ENCODE results near the gene PEAK1. TPM values are rescaled to one million over a fixed set of nuclear protein-coding genes. Genes with fewer than 3 reads are reported as not detected.

Gene PEAK1
- total and polyA plus RNA-seq, 4 donors, result 8.6 to 147 (median 40.2) TPM

DNA sequence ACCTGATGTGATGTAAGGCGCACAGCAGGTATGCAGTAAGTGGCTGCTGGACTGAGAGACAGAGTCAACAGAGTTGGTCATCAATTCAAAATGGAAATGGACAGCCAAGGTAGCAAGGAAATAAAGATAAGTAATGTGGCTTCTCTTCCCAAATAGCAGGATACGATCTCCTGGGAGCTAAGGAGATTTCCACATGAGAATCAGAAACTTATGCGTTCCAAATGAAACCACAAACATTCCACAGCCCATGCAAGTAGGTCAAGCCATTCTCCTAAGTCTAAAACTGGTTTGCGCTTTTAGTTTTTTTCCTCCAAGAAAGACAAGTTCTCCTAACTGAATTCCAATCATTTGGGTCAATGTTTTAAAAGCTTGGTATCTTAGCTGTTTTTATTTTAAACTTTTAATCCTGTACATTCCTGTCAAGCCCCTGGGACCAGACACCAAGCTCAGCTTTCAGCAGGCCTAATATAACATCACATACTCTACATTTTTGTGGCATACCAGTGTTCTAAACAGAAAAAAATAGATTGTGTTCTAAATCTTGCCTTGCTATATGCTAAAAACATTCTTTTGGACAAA lies 275.3 kb downstream of the PEAK1 start:
- peaks cover 0 to 6% (median 2%) of the 10 kb centered on the region in 4 donors for H3K9me3 ChIP-seq (ENCODE audit: control insufficient read depth in 4 of 4, insufficient read depth in 3 of 4, low read length in 3 of 4)
- DNase-seq, result peak in 2 of 3 donors; percentile 26 to 50
- ATAC-seq (ENCODE audit: insufficient read depth, low FRiP score), result no peak
- H3K36me3 ChIP-seq (ENCODE audit: control insufficient read depth in 4 of 4, insufficient read depth in 4 of 4, low read length in 4 of 4), result peaks cover 0 to 18% (median 8%) of the 10 kb centered on the region in 4 donors
- no peak overlapping the region for H3K9ac ChIP-seq (ENCODE audit: insufficient read depth in 1 of 2, low read length in 2 of 2)
- 69 to 89% methylated on average over 4 of the region's 4 CpGs for WGBS, 2 donors
- no peak overlapping the region for H3K4me3 ChIP-seq
- TF ChIP-seq, protein P1, sequence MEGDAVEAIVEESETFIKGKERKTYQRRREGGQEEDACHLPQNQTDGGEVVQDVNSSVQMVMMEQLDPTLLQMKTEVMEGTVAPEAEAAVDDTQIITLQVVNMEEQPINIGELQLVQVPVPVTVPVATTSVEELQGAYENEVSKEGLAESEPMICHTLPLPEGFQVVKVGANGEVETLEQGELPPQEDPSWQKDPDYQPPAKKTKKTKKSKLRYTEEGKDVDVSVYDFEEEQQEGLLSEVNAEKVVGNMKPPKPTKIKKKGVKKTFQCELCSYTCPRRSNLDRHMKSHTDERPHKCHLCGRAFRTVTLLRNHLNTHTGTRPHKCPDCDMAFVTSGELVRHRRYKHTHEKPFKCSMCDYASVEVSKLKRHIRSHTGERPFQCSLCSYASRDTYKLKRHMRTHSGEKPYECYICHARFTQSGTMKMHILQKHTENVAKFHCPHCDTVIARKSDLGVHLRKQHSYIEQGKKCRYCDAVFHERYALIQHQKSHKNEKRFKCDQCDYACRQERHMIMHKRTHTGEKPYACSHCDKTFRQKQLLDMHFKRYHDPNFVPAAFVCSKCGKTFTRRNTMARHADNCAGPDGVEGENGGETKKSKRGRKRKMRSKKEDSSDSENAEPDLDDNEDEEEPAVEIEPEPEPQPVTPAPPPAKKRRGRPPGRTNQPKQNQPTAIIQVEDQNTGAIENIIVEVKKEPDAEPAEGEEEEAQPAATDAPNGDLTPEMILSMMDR (IDR thresholded peaks at IDR 0.05; ENCODE audit: control extremely low read depth, extremely low read depth), result no peak
- peaks cover 0 to 10% (median 0%) of the 10 kb centered on the region in 5 donors for H3K4me1 ChIP-seq (ENCODE audit: control insufficient read depth in 5 of 5, insufficient read depth in 5 of 5, low read length in 5 of 5)
- H3K27ac ChIP-seq (ENCODE audit: low read depth in 1 of 2, low read length in 1 of 2), result peak overlapping the region in 1 of 2 donors; percentile 82
- H3K27me3 ChIP-seq (ENCODE audit: control insufficient read depth in 3 of 3, insufficient read depth in 3 of 3, low read length in 2 of 3), result no peaks in the 10 kb centered on the region

DNA sequence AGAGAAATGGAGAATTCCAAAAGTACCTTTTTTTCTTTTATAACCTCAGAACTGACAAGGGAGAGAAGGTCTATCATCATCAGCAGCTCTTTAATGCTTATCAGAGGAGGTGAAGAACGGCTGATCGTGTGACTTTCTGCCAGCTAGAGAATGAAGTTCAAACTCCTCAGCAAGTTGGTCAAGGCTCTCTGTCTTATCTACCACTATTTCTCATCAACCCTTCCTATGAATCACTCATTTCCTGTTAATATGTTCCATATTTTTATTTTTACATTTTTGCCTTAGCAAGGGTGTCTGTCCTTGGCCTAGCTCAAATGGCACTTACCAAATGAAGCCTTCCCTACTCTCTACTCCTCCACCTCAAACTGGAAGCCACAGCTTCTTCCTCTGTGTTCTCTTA lies 275.9 kb downstream of the PEAK1 start:
- TF ChIP-seq, protein P1 (IDR thresholded peaks at IDR 0.05; ENCODE audit: control extremely low read depth, extremely low read depth), result no peak
- no peak for ATAC-seq (ENCODE audit: insufficient read depth, low FRiP score)
- no peak overlapping the region for H3K4me3 ChIP-seq
- peaks cover 0 to 10% (median 0%) of the 10 kb centered on the region in 5 donors for H3K4me1 ChIP-seq (ENCODE audit: control insufficient read depth in 5 of 5, insufficient read depth in 5 of 5, low read length in 5 of 5)
- H3K27ac ChIP-seq (ENCODE audit: low read depth in 1 of 2, low read length in 1 of 2), result peak overlapping the region; percentile 53 to 82
- no peak overlapping the region for H3K9ac ChIP-seq (ENCODE audit: insufficient read depth in 1 of 2, low read length in 2 of 2)
- H3K36me3 ChIP-seq (ENCODE audit: control insufficient read depth in 4 of 4, insufficient read depth in 4 of 4, low read length in 4 of 4), result peaks cover 0 to 23% (median 10%) of the 10 kb centered on the region in 4 donors
- H3K9me3 ChIP-seq (ENCODE audit: control insufficient read depth in 4 of 4, insufficient read depth in 3 of 4, low read length in 3 of 4), result peaks cover 0 to 6% (median 2%) of the 10 kb centered on the region in 4 donors
- H3K27me3 ChIP-seq (ENCODE audit: control insufficient read depth in 3 of 3, insufficient read depth in 3 of 3, low read length in 2 of 3), result no peaks in the 10 kb centered on the region
- no peak for DNase-seq
- 90 to 95% methylated on average over 2 of the region's 2 CpGs for WGBS, 2 donors

DNA sequence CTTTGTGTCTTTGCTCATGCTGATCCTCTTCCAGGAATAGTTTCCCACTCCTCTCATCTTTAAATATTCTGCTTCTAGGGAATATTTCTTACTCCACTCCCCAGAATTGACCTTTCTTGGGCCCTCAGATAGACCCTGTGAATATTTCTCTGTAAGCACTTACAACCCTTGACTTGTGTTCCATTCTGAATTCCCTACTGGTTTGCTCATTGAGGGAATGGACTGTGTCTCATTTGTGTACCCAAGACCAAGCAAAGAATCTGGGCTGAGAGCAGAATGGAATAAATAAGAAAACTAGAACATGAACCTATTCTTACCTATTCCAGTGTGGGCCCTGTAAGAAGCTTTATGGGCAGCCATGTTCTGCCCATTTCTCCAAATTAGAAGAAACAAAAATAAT lies 276.3 kb downstream of the PEAK1 start:
- TF ChIP-seq, protein P1 (IDR thresholded peaks at IDR 0.05; ENCODE audit: control extremely low read depth, extremely low read depth), result no peak
- H3K9ac ChIP-seq (ENCODE audit: insufficient read depth in 1 of 2, low read length in 2 of 2), result no peak overlapping the region
- no peak overlapping the region for H3K4me3 ChIP-seq
- peak overlapping the region in 1 of 2 donors; percentile 53 for H3K27ac ChIP-seq (ENCODE audit: low read depth in 1 of 2, low read length in 1 of 2)
- peaks cover 0 to 23% (median 11%) of the 10 kb centered on the region in 4 donors for H3K36me3 ChIP-seq (ENCODE audit: control insufficient read depth in 4 of 4, insufficient read depth in 4 of 4, low read length in 4 of 4)
- ATAC-seq (ENCODE audit: insufficient read depth, low FRiP score) (no peak), DNase-seq (no peak)
- peaks cover 0 to 10% (median 0%) of the 10 kb centered on the region in 5 donors for H3K4me1 ChIP-seq (ENCODE audit: control insufficient read depth in 5 of 5, insufficient read depth in 5 of 5, low read length in 5 of 5)
- peaks cover 0 to 6% (median 2%) of the 10 kb centered on the region in 4 donors for H3K9me3 ChIP-seq (ENCODE audit: control insufficient read depth in 4 of 4, insufficient read depth in 3 of 4, low read length in 3 of 4)
- H3K27me3 ChIP-seq (ENCODE audit: control insufficient read depth in 3 of 3, insufficient read depth in 3 of 3, low read length in 2 of 3), result no peaks in the 10 kb centered on the region

Data from lung (tissue), 12 donors.